Activated T-cell treated with anti-CD3 and anti-CD28 coated beads, Interleukin-2, amount 50 U/mL, for 48 hours (primary cell): Measurements from ENCODE around the gene DSE.

Experiments
- DNase-seq, 2 experiments: peaks; one replicate each; pipeline ENCODE4 v3.0.0-alpha.2; 2020

Gene DSE

GRCh38 chr6:116491610-116492330 lies 121.0 kb downstream of the DSE start:
- DNase-seq, result no peak

DNA sequence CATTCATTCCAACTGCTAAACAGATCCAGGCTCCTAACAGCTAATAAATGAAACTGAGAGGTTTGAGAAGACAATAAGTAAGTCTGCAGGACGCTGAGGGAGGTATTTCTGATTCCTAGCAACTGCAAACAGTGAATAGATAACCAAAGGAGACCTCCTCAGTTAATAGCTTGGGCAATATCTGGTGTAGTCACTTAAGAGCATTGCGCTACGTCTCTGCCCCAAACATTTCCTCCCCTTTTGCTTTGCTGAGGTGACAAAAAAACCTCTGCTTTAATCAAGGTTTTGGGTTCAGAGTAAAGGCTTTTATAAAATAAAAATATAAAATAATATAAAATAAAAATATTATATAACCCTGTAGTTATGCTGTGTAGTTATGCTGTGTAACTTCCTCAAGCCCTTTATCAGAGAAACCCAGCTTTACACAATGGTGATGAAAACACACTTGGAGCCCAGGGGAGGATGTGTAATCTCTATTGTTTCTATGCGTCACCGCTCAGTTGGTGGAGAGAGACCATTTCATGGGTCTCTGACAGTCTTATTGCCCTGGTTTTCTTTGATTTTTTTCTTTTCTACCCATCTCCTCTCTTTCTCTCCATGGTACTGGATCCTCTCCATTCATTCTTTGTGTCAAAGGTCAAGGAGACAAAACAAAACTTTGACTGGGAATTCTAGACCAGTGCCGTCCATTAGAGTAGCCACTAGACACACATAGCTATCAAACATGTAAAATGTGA lies 121.8 kb downstream of the DSE start:
- no peak for DNase-seq
